CD4-positive, alpha-beta T cell treated with Interleukin-12 subunit alpha and Interleukin-12 subunit beta, for 1 hour (primary cell): ENCODE results near the gene IGF1.

Experiments used
- DNase-seq: peaks from one replicate; pipeline ENCODE4 v3.0.0-alpha.2; 2020

IGF1 gene

GRCh38 chr12:102425109-102426039, 55.0 kb downstream of the IGF1 start:
- DNase-seq: no peak

GRCh38 chr12:102423462-102423861, 56.9 kb downstream of the IGF1 start:
- DNase-seq: no peak

GRCh38 chr12:102421802-102422583, 58.4 kb downstream of the IGF1 start:
- DNase-seq: no peak

GRCh38 chr12:102419094-102419764, 61.1 kb downstream of the IGF1 start:
- DNase-seq: no peak

- DNase-seq: no peak
Measured at GRCh38 chr12:102417055-102417454, 63.3 kb downstream of the IGF1 start.

GRCh38 chr12:102415515-102415914, 64.8 kb downstream of the IGF1 start:
- DNase-seq: no peak

- DNase-seq: no peak
Measured at GRCh38 chr12:102413396-102413795, 67.0 kb downstream of the IGF1 start.

GRCh38 chr12:102410511-102410910, 69.9 kb downstream of the IGF1 start:
- DNase-seq: no peak

GRCh38 chr12:102408487-102409297, 71.7 kb downstream of the IGF1 start:
- no peak for DNase-seq

- DNase-seq: no peak
Measured at GRCh38 chr12:102407776-102408486, 72.4 kb downstream of the IGF1 start.

- DNase-seq: no peak
Measured at GRCh38 chr12:102406033-102406584, 74.3 kb downstream of the IGF1 start.

GRCh38 chr12:102401087-102401486, 79.3 kb downstream of the IGF1 start:
- no peak for DNase-seq

GRCh38 chr12:102399653-102400052, 80.7 kb downstream of the IGF1 start:
- no peak for DNase-seq

- DNase-seq: no peak
Measured at GRCh38 chr12:102396276-102396675, 84.1 kb downstream of the IGF1 start.

GRCh38 chr12:102394200-102394599, 86.2 kb downstream of the IGF1 start:
- DNase-seq: no peak

GRCh38 chr12:102390068-102390467, 90.3 kb downstream of the IGF1 start:
- DNase-seq: no peak

- DNase-seq: no peak
Measured at GRCh38 chr12:102388469-102388868, 91.9 kb downstream of the IGF1 start.

- no peak for DNase-seq
Measured at GRCh38 chr12:102385343-102385742, 95.0 kb downstream of the IGF1 start.

- DNase-seq: no peak
Measured at GRCh38 chr12:102379346-102380162, 100.8 kb downstream of the IGF1 start.

GRCh38 chr12:102376781-102377180, 103.6 kb downstream of the IGF1 start:
- DNase-seq: no peak
